NCI-H2196 treated with DMSO at 0.1 percent for 48 hours (cell line): ENCODE measurements around the gene IL36B.

Experiments
- DNase-seq: peaks from one replicate; lab custom pipeline; 2025; ENCODE audit not compliant: unreplicated experiment; lab: John Stamatoyannopoulos, UW

Gene IL36B

DNA sequence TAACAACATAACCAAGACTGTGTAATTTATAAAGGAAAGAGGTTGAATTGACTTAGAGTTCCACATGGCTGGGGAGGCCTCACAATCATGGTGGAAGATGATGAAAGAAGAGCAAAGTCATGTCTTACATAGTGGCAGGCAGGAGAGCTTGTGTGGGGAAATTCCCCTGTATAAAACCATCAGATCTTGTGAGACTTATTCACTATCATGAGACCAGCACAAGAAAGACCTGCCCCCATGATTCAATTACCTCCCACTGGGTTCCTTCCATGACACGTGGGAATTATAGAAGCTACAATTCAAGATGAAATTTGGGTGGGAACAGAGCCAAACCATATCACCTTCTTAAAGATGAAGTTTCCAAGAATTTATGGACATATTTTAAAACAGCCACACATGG, 3.9 kb upstream of the IL36B start:
- DNase-seq, result no peak

DNA sequence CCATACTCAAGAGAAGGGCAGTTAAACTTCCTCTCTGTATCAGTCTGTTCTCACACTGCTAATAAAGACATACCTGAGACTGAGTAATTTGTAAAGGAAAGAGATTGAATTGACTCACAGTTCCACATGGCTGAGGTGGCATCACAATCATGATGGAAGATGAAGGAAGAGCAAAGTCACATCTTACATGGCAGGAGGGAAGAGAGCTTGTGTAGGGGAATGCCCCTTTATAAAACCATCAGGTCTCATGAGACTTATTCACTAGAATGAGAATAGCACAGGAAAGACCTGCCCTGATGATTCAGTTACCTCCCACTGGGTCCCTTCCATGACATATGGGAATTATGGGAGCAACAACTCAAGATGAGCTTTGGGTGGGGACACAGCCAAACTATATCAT, 1.4 kb upstream of the IL36B start:
- DNase-seq, result no peak

DNA sequence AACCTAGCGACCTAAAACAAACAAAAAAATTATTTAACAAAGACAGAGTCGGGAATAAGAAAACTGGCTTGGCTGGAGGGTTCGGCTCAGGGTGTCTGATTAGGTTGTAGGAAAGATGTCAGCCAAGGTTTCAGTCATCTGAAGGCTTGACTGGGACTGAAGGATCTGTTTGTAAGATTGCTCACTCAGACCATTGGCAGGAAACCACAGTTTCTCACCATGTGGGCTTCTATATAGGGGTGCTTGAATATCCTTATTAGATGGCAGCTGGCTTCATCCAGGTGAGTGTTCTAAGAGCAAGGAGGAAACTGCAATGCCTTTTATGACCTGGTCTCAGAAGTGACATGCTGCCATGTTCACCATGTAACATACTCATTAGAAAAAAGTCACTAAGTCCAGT, 999 bp upstream of the IL36B start:
- no peak for DNase-seq

DNA sequence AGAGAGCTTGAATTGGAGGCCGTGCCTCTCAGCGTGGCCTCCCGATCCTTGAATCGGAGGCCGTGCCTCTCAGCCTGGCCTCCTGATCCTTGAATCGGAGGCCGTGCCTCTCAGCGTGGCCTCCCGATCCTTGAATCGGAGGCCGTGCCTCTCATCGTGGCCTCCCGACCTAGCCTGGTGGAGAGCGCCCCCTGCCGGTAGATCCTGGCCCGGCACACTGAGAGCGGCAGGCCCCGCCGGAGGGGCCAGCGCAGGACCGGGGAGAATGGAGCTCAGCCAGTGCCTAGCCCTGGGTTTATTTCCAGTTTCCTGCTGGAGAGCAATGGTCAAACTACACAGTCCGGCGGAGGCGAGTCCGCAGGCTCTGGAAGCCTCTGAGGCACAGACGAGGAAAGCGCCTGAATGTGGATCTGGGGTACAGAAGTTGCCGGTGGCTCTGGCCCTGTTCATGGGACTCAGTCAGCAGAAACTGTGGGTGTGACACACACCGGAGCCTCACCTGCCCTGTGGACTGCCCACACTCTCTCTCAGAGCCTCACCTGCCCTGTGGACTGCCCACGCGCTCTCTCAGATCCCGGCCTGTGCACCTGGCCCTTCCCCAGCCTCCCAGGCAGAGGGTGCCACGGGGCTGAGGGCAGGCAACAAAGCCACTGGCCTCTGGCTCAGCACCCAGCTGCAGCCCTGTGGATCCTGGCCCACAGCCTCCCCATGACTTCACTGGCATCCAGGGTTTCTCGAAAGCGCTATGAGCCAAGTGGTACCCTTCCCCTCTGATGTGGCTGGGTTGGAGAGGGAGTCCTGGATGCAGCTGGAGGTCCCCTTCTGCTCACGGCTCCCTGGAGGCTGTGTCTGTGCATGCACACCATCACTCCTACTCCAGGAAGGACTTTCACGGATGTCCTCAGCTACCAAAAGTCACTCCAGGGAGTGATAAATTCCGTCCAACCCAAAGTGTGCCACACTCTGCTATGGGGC, 1.5 kb downstream of the IL36B start:
- no peak for DNase-seq

DNA sequence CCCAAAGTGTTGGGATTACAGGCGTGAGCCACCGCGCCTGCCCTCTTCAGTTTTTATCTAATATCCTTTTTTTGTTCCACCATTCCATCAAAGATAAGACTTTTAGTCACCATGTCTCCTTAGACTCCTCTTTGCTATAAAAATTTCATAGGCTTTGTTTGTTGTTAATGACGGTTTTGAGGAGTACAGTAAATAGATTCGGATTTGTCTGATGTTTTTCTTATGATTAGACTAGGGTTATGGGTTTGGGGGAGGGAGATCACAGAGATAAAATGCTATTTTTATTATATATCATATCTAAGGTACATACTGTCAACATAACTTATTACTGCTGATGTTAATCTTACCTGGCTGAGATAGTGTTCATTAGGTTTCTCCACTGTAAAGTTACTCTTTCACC, 6.2 kb downstream of the IL36B start:
- DNase-seq, result no peak

DNA sequence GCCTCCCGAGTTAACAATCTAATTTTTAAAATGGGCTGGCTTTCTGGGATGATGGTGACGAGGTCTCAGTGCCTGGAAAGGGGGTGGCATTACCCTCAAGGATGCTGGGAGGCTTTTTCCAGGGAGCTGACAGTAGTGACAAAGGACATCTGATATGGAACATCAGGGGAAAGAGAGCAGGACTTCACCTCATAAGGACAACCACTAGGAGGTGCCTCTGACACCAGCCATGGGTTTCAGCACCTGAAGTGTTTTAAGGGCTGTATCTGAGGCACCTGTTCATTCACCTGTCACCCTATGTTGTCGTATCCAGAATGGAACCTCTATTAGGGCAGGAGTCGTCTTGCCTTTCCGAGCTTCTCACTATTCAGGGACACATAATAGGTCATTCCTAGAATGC, 10.8 kb downstream of the IL36B start:
- DNase-seq, result no peak

DNA sequence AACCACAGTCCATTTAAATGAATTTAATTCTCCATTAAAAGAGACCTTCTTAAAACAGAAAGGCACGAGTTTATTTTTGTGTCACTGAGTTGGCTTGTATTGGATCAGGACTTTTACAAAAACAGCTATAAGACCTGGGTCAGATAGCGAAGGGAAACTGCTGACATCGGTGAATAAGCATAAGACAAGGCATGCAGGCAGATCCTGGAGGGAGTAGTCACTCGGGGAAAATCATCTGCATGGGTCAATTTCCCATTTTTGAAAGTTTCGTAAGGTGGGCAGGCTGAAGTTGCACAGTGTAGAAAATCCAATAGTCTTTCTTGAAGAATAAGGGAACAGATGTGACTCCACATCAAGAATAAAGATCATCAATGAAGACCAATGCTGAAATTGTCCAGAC, 12.9 kb downstream of the IL36B start:
- no peak for DNase-seq

DNA sequence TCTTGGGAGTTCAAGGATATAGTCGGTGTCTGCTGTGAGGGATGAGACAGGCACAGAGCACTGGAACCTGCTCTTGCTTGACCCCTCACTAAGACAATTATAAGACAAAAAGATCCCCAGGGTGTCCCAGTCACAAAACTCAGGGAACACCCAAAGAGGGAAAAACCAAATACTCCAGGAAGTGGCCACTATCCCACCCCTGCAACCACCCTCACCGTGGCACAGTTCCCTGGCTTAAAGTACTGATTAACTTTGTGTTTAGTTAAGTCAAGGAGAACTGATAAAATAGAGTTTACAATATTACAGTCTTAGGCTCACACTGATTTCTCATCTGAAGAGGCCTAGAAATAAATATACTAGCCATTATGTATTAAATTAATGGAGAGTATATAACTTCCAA, 13.5 kb downstream of the IL36B start:
- no peak for DNase-seq

DNA sequence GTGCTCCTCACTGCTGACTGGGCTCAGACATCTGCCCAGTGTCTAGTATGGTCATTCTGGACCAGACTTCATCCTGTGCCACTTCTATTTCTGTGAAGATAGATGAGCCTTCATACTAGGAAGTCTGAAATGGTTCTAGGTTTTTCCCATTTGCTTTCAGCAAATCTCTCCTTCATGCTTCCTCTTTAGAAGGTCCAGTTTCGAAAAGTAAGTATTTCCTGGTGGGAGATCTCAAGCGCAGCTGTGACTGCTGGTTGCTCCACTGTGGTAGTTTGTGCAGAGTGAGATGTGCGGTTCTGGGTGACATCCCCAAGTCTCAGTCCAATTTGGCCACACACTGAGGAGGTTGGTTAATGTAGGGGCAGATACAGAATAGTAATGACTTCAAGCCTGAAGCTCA, 14.4 kb downstream of the IL36B start:
- DNase-seq, result no peak

DNA sequence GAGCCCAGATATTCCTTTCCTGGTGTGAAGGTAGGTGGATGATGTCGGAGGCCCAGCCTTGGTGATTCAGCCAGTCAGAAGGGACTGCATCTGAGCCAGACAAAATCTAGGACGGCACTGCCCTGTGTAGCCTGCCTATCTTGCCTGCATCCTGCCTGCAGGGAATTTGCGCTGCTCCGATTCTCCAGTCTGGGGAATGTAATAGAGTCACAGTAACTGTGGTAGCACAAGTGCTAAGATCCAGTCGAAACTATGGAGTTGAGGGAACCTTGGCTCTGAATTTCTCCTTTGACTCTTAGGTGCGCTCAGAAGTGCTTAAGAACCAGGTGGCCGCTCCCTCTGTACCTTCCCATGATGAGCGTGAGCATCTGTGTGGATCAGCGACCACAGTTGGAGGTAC, 15.9 kb downstream of the IL36B start:
- DNase-seq, result no peak

DNA sequence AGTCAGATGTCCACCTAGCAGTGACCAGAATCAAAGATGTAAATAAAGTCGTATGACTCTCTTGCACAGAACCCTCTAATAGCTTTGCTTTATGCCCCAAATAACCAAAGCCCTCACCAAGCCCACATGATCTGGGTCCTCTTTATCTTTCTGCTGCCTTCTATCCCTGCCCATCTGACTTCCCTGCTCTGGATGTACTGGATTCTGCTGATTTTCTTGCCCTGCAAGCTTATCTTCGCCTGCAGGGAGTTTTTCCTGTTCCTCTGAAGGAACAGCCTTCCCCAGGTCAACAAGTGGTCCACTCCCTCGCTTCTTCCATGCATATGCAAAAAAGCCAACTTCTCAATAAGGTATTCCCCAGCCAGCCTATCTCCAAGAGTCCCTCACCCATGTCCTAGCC, 18.7 kb downstream of the IL36B start:
- no peak for DNase-seq

DNA sequence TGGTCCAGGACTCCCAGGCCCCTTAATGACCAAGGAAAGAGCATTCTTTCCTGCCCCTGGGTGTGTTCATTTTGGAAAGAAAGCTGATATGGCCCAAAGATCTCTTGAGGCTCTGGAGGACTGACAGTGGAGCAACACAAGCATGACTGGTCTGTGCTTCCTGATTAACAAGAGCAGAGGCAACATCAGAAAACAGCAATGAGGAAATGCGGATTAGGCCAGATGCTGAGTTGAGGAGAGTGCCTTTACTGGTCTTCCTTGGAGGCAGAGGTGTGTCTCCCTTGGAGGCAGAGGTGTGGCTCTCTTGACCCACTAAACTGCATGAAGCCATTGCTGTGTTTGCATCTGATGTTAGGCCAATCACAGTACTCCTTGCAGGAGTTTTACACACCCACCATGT, 19.9 kb downstream of the IL36B start:
- no peak for DNase-seq

DNA sequence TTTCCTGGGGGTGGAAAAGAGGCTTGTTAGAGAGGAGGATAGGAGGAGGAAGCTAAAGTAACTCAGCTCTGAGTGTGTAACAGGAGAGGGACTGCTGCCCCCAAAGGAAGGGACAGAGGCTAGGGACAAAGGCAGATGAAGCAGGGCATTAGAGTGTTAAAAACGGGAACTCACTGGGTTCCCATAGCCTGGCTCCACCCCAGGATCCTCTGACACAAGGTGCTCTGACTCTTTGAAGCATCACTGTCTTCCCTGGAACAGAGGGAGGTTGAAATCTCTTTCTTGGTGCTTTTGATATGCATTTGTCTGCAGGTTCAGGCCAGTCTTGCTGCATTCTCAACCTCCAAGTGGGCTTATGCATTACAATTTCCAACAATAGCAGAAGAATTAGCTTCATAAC, 24.6 kb downstream of the IL36B start:
- DNase-seq, result no peak

DNA sequence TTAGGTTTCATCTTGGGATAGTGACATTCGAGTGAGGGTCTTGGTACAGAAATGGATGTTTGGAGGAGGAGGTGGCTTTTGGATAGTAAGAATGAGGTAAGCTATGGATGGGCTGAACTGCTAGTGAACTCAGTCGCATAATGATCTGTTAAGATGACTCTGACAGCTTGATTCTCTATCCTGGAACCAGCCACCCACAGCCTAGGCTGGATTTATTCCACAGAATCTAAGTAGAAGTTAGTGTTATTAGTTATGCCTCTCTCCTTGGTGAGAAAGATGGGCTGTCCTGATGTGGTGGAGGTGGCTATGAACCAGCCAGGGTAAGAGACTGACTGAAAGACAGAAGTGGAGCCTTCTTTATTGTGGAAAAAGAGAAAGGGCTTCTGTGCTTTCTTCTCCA, 25.0 kb downstream of the IL36B start:
- DNase-seq, result no peak

DNA sequence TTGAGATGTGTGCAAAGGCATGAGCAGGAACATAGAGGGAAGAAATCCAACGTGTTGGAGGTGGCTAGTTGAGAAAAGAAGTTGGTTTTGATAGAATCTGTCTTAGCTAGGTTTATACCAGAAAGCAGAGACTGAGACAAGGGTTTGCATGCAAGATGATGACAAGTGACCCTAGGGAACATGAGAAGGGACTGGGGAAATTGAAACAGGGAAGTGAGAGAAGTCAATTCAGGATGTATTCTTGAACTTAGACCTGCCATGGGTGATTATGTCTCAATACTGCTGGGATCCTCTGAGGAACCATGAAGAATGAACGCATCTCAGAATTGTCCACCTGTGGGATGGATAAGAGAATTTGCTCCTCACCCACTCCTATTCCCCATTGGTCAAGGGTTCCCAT, 26.9 kb downstream of the IL36B start:
- DNase-seq, result no peak

DNA sequence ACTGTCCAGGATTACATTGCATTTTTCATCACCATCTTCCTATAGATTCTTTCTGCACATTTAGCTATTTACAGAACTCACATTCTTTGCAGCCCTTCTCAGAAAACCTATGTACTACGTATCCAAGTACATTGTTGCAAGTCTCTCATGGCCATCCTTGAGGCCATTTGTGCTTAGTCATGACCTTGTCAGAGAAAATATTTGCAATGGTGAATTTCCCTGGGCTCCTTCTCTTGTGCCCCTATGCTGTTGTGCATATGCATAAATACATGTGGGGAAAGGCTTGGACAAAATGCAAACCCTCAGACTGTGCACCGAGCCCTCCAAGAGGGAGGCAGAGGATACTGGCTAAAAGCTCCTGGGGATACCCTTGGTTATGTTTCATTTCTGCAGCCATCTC, 27.9 kb downstream of the IL36B start:
- DNase-seq, result no peak

DNA sequence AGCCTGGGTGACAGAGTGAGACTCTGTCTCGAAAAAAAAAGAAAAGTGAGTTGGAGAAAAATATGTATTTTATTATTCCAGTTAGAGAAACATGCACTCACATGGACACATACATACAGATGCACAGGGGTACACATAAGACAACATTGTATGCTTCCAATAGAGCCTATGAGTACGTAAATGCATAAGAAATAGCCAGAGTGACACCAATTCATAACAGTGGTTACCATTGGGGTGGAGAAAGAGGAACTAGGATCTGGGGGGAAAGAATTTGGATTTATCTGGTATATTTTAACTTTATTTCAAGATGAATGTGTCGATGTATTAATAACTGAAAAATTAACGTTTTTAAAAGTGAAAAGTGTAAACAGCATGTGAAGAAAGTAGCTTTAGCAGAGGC, 31.4 kb downstream of the IL36B start:
- DNase-seq, result no peak

DNA sequence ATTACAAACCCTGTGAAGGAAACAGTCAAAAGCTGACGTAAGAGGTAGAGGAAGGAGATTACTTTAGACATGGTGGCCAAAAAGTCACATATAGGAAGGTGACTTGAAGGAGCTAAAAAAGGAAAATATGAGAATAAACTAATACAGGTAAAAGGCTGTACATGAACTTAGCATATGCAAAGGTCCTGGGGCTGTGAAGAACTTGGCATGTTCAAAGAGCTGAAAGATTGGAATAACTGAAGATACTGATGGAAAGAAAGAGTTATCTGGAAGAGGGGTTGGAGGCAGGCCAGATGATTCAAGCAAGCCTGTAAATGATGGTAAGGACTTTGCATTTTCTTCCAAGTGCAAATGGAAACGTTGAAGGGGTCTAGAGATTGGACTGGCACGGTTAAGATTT, 34.2 kb downstream of the IL36B start:
- no peak for DNase-seq

DNA sequence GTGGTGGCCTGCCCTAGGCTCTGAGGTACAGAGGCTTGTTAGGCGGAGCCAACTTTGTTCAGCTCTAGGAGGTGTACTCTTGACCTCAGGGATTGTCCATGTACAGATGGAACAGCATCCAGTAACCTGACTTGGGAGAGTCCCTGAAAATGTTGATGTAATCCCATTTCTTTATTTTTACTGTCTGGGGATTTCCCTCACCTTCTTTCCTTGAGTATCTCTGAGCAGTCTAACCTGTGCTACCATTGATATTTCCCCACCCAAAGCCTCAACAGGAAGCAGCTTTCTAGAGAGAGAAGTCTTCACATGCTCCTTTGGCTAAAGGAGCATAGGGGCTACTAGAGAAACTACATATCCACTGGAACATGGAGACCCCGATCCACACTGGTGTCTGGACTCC, 37.0 kb downstream of the IL36B start:
- no peak for DNase-seq

DNA sequence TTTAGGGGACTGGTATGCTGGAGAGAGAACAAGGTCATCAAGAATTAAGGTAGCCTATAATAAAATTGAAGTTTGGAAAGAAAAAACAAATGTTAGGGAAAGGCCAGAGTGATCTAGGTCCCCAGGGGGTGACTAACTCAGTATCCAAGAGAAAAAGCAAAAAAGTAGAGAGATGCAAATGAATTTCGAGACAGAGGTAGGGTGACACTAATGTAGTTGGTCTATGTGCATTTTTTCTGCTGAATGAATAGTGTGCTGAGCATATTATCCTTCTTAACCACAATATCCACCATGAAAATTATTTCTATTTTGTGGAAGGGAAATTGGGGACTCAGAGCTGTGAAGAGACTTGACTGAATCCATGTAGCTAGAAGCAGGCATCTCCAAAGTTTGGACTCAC, 37.6 kb downstream of the IL36B start:
- DNase-seq, result no peak

DNA sequence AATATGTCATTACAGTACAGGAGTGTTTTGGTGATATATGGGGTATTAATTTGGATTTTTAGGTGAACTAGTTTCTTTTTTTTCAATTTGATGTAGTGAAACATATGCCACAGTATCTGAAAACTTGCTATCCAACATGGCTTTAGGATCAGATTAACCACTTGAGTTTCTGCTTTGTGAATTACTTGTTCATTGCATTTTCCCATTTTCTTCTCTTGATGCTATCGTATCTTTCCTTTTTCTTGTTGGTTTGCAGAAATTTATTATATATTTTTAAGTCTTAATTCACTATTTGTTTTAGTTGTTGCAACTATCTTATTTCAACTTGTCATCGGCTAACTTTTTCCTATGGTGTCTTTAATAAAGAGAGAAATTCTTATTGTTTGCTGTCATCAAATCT, 38.6 kb downstream of the IL36B start:
- no peak for DNase-seq

DNA sequence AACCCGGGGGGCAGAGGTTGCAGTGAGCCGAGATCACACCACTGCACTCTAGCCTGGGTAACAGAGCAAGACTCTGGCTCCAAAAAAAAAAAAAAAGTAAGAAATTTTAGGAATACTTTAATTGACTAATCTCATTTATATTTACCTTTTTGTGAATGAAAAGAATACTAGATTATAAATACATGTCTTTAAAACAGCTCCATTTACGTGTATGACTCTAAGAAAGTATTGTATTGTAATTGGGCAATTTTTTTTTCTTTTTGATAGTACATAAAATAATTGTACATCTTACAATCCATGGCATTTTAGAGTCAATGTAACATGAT, 39.4 kb downstream of the IL36B start:
- no peak for DNase-seq
